Epithelial cell of esophagus (primary cell): ENCODE data around the gene DCT.

ENCODE experiments used
- DNase-seq: peaks from one replicate; pipeline ENCODE4 v3.0.0; 2010; ENCODE audit warnings: low read depth
- H3K4me3 ChIP-seq: 2 replicates; pipeline ENCODE4 v1.5.1; 2011; ENCODE audit warnings: mild to moderate bottlenecking, low read length, control low read depth
- CTCF ChIP-seq: IDR thresholded peaks from 2 replicates; pipeline ENCODE4 v1.5.1; 2011; ENCODE audit warnings: low read depth, mild to moderate bottlenecking, low read length, control low read depth, inconsistent platforms; ENCODE audit not compliant: insufficient read depth; ENCODE audit errors: missing control alignments

The DCT gene

GRCh38 chr13:94416454-94417080 lies 62.9 kb downstream of the DCT start:
- DNase-seq: peak; percentile 59
- peak; percentile 67 for TF ChIP-seq CTCF
- H3K4me3 ChIP-seq: no peak overlapping the region

GRCh38 chr13:94415500-94416237 lies 63.8 kb downstream of the DCT start:
- no peak overlapping the region for H3K4me3 ChIP-seq
- TF ChIP-seq CTCF: no peak
- no peak for DNase-seq

- no peak for TF ChIP-seq CTCF
- no peak for DNase-seq
- H3K4me3 ChIP-seq: no peak overlapping the region
Observed at GRCh38 chr13:94414708-94415107, 64.8 kb downstream of the DCT start.

GRCh38 chr13:94414141-94414540 lies 65.3 kb downstream of the DCT start:
- DNase-seq: no peak
- no peak overlapping the region for H3K4me3 ChIP-seq
- no peak for TF ChIP-seq CTCF

GRCh38 chr13:94413598-94413944 lies 65.9 kb downstream of the DCT start:
- H3K4me3 ChIP-seq: no peak overlapping the region
- DNase-seq: no peak
- no peak for TF ChIP-seq CTCF

GRCh38 chr13:94412870-94413597 lies 66.4 kb downstream of the DCT start:
- DNase-seq: no peak
- TF ChIP-seq CTCF: no peak
- no peak overlapping the region for H3K4me3 ChIP-seq
